ENCODE results near the gene ARFRP1. TPM values are rescaled to one million over a fixed set of nuclear protein-coding genes. Genes with fewer than 3 reads are reported as not detected.
A peak's percentile ranks its signal among the peaks of the same experiment; 100 is the strongest.

Gene ARFRP1
- total RNA-seq, 1 donor = 21.7 TPM

- Histone ChIP-seq H3K36me3 (ENCODE audit: insufficient read depth, low read length) (peaks cover 3% of the 10 kb centered on the region), H2AFZ (ENCODE audit: low read length) (no peak overlapping the region)
- TF ChIP-seq, protein P1, sequence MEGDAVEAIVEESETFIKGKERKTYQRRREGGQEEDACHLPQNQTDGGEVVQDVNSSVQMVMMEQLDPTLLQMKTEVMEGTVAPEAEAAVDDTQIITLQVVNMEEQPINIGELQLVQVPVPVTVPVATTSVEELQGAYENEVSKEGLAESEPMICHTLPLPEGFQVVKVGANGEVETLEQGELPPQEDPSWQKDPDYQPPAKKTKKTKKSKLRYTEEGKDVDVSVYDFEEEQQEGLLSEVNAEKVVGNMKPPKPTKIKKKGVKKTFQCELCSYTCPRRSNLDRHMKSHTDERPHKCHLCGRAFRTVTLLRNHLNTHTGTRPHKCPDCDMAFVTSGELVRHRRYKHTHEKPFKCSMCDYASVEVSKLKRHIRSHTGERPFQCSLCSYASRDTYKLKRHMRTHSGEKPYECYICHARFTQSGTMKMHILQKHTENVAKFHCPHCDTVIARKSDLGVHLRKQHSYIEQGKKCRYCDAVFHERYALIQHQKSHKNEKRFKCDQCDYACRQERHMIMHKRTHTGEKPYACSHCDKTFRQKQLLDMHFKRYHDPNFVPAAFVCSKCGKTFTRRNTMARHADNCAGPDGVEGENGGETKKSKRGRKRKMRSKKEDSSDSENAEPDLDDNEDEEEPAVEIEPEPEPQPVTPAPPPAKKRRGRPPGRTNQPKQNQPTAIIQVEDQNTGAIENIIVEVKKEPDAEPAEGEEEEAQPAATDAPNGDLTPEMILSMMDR (IDR thresholded peaks at IDR 0.05; ENCODE audit: extremely low read depth, low read depth, low read length) = no peak
Observed at GRCh38 chr20:63695424-63696305, 12.1 kb downstream of the ARFRP1 start.

DNA sequence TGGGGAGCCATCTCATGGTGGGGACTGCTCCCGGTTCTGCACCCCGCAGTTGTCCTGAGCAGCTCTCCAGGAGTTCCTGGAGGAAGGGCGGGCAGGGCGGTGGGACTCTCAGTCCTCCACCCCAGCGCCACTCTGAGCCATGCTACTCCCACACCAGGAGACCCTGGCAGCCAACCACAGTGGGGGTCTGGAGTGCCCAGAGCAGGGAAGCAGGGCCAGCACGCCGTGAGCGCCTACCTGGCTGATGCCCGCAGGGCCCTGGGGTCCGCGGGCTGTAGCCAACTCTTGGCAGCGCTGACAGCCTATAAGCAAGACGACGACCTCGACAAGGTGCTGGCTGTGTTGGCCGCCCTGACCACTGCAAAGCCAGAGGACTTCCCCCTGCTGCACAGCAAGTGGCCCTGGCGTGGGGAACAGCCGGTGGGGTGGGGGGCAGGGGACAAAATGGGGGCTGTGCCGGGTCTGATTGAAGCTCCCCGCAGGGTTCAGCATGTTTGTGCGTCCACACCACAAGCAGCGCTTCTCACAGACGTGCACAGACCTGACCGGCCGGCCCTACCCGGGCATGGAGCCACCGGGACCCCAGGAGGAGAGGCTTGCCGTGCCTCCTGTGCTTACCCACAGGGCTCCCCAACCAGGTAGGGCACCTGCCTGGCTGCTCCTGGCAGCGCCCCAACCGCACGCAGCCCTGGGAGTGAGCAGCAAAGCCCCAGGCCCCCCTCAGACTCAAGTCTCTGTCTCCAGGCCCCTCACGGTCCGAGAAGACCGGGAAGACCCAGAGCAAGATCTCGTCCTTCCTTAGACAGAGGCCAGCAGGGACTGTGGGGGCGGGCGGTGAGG, 13.0 kb downstream of the ARFRP1 start:
- H3K27me3 ChIP-seq (ENCODE audit: insufficient read depth, low read length) = no peaks in the 10 kb centered on the region
- DNase-seq (ENCODE audit: insufficient read length, low spot score, missing footprints) = peak; percentile 86
- H3K27ac ChIP-seq (ENCODE audit: low read depth, low read length) = no peak overlapping the region
- no peak overlapping the region for H3K4me2 ChIP-seq (ENCODE audit: insufficient read depth, low read length)
- H3K4me3 ChIP-seq (ENCODE audit: insufficient read depth, low read length) = no peak overlapping the region
- TF ChIP-seq, protein P1 (IDR thresholded peaks at IDR 0.05; ENCODE audit: extremely low read depth, low read depth, low read length) = no peak
- peaks cover 2% of the 10 kb centered on the region for H3K79me2 ChIP-seq (ENCODE audit: insufficient read depth, low read length)
- H3K4me1 ChIP-seq (ENCODE audit: insufficient read depth, low read length) = peaks cover 31% of the 10 kb centered on the region
- H3K36me3 ChIP-seq (ENCODE audit: insufficient read depth, low read length) = peaks cover 3% of the 10 kb centered on the region
- no peaks in the 10 kb centered on the region for H3K9me3 ChIP-seq (ENCODE audit: low read depth, low read length)
- H2AFZ ChIP-seq (ENCODE audit: low read length) = no peak overlapping the region
- H4K20me1 ChIP-seq (ENCODE audit: insufficient read depth, low read length) = no peaks in the 10 kb centered on the region

More at GRCh38 chr20:63695424-63696305, 12.1 kb downstream of the ARFRP1 start:
- no peak overlapping the region for H3K4me3 ChIP-seq (ENCODE audit: insufficient read depth, low read length)
- H3K27me3 ChIP-seq (ENCODE audit: insufficient read depth, low read length) = no peaks in the 10 kb centered on the region
- H3K9me3 ChIP-seq (ENCODE audit: low read depth, low read length) = no peaks in the 10 kb centered on the region
- peaks cover 2% of the 10 kb centered on the region for H3K79me2 ChIP-seq (ENCODE audit: insufficient read depth, low read length)
- H3K4me2 ChIP-seq (ENCODE audit: insufficient read depth, low read length) = no peak overlapping the region
- peak; percentile 88 for DNase-seq (ENCODE audit: insufficient read length, low spot score, missing footprints)
- H4K20me1 ChIP-seq (ENCODE audit: insufficient read depth, low read length) = no peaks in the 10 kb centered on the region
- peaks cover 31% of the 10 kb centered on the region for H3K4me1 ChIP-seq (ENCODE audit: insufficient read depth, low read length)
- no peak overlapping the region for H3K27ac ChIP-seq (ENCODE audit: low read depth, low read length)

DNA sequence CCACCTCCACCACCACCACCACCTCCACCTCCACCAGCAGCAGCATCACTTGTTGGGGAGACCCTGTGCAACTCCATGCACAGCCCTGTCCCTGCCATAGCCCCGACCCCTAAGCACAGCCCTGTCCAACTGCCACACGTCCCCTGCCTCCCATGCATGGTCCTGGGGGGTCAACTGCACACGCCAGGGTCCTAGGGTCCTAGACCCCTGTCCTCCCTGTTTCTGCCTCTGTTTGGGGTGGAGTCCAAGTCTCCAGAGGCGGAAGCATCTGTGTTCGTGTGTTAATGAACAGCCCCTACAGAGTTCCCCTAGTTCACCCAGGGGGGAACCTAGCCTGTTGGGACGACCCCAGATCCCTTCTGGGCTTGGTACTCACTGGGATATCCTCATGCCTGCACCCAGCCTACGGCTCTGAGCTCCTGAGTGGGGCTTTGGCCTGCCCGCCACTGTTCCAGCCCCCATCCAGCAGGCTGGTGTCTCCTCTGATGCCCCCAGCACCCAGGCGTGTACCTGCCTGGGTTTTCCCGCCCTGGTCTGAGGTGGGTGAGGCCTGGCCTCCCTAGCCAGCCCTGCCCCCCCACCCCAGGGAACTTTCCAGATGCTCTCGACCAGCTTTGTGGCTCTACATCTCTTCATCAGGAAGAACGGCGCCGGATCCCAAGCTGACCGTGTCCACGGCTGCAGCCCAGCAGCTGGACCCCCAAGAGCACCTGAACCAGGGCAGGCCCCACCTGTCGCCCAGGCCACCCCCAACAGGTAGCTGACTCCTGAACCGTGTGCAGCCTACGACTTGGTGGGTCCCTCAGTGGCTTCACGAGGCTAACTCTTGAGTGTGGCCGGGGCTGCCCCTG, 13.8 kb downstream of the ARFRP1 start:
- H4K20me1 ChIP-seq (ENCODE audit: insufficient read depth, low read length) = no peaks in the 10 kb centered on the region

More for the DNA sequence above, 13.8 kb downstream of the ARFRP1 start:
- Histone ChIP-seq H3K27me3 (ENCODE audit: insufficient read depth, low read length) (no peaks in the 10 kb centered on the region), H3K4me3 (ENCODE audit: insufficient read depth, low read length) (no peak overlapping the region), H3K79me2 (ENCODE audit: insufficient read depth, low read length) (no peaks in the 10 kb centered on the region), H3K36me3 (ENCODE audit: insufficient read depth, low read length) (peaks cover 3% of the 10 kb centered on the region), H3K27ac (ENCODE audit: low read depth, low read length) (no peak overlapping the region), H3K4me1 (ENCODE audit: insufficient read depth, low read length) (peaks cover 23% of the 10 kb centered on the region), H2AFZ (ENCODE audit: low read length) (no peak overlapping the region), H3K4me2 (ENCODE audit: insufficient read depth, low read length) (no peak overlapping the region), H3K9me3 (ENCODE audit: low read depth, low read length) (no peaks in the 10 kb centered on the region)
- TF ChIP-seq, protein P1 (IDR thresholded peaks at IDR 0.05; ENCODE audit: extremely low read depth, low read depth, low read length) = no peak
- DNase-seq (ENCODE audit: insufficient read length, low spot score, missing footprints) = peak; percentile 85
